HepG2 (cell line): ENCODE results near the gene GPR62. TPM values are rescaled to one million over a fixed set of nuclear protein-coding genes. Genes with fewer than 3 reads are reported as not detected.

ENCODE experiments used
- BRCA1 ChIP-seq: sonication (generic); formaldehyde crosslinking; IDR thresholded peaks from 2 replicates; pipeline ENCODE4 v1.4.0; 2020; ENCODE audit warnings: missing genetic modification reagents
- DR1 ChIP-seq: sonication (generic); formaldehyde crosslinking; IDR thresholded peaks from 2 replicates; pipeline ENCODE4 v1.8.0; 2021; ENCODE audit warnings: mild to moderate bottlenecking, missing genetic modification reagents, inconsistent platforms
- JARID2 ChIP-seq: sonication (generic); formaldehyde crosslinking; IDR thresholded peaks from 2 replicates; pipeline ENCODE4 v1.8.1; 2023; ENCODE audit warnings: missing genetic modification reagents, inconsistent platforms; ENCODE audit not compliant: insufficient replicate concordance
- KLF13 ChIP-seq: sonication (generic); formaldehyde crosslinking; IDR thresholded peaks from 2 replicates; pipeline ENCODE4 v1.4.0; 2020; ENCODE audit warnings: mild to moderate bottlenecking, missing genetic modification reagents
- NBN ChIP-seq: fragments of 450-650 bp; conservative IDR thresholded peaks from 2 replicates; pipeline ENCODE4 v1.6.1; 2017
- RFX1 ChIP-seq: fragments of 450-650 bp; IDR thresholded peaks from 2 replicates; pipeline ENCODE4 v1.6.1; 2017
- SALL2 ChIP-seq: sonication (generic); formaldehyde crosslinking; IDR thresholded peaks from 2 replicates; pipeline ENCODE4 v1.8.1; 2023; ENCODE audit warnings: mild to moderate bottlenecking, missing genetic modification reagents, inconsistent platforms
- SMAD1 ChIP-seq: sonication (generic); formaldehyde crosslinking; IDR thresholded peaks from 2 replicates; pipeline ENCODE4 v1.4.0; 2020; ENCODE audit warnings: missing genetic modification reagents, low read depth, mild to moderate bottlenecking, borderline replicate concordance
- SNAPC2 ChIP-seq: sonication (generic); formaldehyde crosslinking; IDR thresholded peaks from 2 replicates; pipeline ENCODE4 v1.8.1; 2022; ENCODE audit warnings: mild to moderate bottlenecking, missing genetic modification reagents
- U2AF2 ChIP-seq: fragments of 200-400 bp; formaldehyde crosslinking; IDR thresholded peaks from 2 replicates; pipeline ENCODE4 v1.6.1; 2017; ENCODE audit warnings: low read depth, mild to moderate bottlenecking, low read length
- WIZ ChIP-seq: sonication (generic); formaldehyde crosslinking; IDR thresholded peaks from 2 replicates; pipeline ENCODE4 v1.5.1; 2020; ENCODE audit warnings: mild to moderate bottlenecking, missing genetic modification reagents
- ZSCAN20 ChIP-seq: sonication (generic); formaldehyde crosslinking; IDR thresholded peaks from 2 replicates; pipeline ENCODE4 v1.4.0; 2020; ENCODE audit warnings: missing genetic modification reagents, mild to moderate bottlenecking, borderline replicate concordance
- ZSCAN22 ChIP-seq: sonication (generic); formaldehyde crosslinking; IDR thresholded peaks from 2 replicates; pipeline ENCODE4 v1.4.0; 2020; ENCODE audit warnings: mild to moderate bottlenecking, missing genetic modification reagents
- ZSCAN31 ChIP-seq: sonication (generic); formaldehyde crosslinking; IDR thresholded peaks from 2 replicates; pipeline ENCODE4 v1.5.0; 2020; ENCODE audit warnings: low read depth, mild to moderate bottlenecking, missing genetic modification reagents
- polyA plus RNA-seq, 8 experiments: library from polyadenylated mRNA; depleted of rRNA in 3 of 8; stranded (reverse) in 7 of 8; unstranded in 1 of 8; fragments of >200 nt; fragmentation: Illumina TruSeq in 4 of 8; extraction: Trizol in 4 of 8; gene quantifications; 2 replicates each; pipeline versions ENCODE4 v1.2.1 to v1.2.3, GENCODE V29; 2011 to 2016; ENCODE audit warnings: low read depth in 4 of 8, missing spikeins in 1 of 8, mixed read lengths in 1 of 8; ENCODE audit not compliant: insufficient read depth in 1 of 8
- total RNA-seq, 5 experiments: library from RNA; depleted of rRNA; stranded (reverse); fragments of >200 nt; fragmentation: Illumina TruSeq; extraction: Trizol; gene quantifications; 2 replicates each; pipeline ENCODE4 v1.2.3, GENCODE V29; 2016; ENCODE audit warnings: low read depth in 1 of 5
- TF ChIP-seq, protein P1 (sequence below): IDR thresholded peaks from 2 replicates; pipeline ENCODE4 v1.6.1; 2016; ENCODE audit warnings: mild to moderate bottlenecking
- TF ChIP-seq, protein P2 (sequence below), 2 experiments: fragments of 450-650 bp in 1 of 2; sonication (generic) in 1 of 2; formaldehyde crosslinking in 1 of 2; IDR thresholded peaks; 2 replicates each; pipeline versions ENCODE4 v1.6.1 to v1.8.0; 2016 to 2022; ENCODE audit warnings: antibody characterized with exemption in 1 of 2, mild to moderate bottlenecking in 1 of 2, missing genetic modification reagents in 1 of 2
- TF ChIP-seq, protein P3 (sequence below): sonication (generic); formaldehyde crosslinking; conservative IDR thresholded peaks from 2 replicates; pipeline ENCODE4 v1.8.0; 2022; ENCODE audit warnings: missing genetic modification reagents

Gene GPR62
- total and polyA plus RNA-seq, 2 of the 13 experiments (the other 11 are each of a cell fraction or from before 2014, with no cell fraction given): not detected

DNA sequence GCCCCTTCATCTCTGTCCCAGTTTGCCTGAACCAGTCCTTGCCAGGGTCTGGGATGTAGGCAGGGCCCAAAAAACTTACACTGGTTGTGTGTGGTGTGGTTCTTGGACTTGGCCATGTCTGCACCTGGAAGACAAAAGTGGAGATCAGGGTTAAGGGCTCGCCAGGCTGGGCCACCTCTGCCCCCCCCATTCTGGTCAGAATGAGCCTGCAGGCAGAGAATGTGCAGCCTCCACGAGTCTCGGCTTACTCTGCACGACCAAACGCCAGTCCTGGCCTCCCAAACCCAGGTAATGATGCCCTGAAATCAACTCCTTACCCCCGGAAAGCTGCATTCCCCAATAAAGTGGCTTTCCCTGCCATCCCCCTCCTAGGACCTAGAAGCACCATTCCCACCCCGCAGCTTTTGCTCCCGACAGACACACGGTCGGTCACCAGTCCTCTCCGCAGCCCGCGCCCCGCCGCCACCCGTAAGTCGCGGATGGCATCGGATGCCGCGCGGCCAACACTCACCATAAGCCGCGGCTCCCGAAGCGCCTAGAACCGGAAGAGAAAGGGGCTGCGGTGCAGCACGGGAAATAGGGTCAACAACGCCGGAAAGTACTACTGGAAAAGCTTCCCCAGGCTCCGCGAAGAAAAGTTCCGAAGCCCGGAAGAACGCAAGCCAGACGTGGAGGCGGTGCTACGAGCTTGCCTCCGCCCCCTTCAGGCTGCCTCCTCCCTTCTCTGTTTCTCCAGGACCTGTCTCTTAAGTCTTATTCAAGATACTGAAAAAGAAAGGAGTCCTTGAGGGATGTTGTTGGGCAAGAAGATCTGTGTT lies 40.4 kb downstream of the GPR62 start, which contains the start of gene RPL29 (continued):
- TF ChIP-seq BRCA1 (CRISPR knock-in tag): peak; percentile 93
- TF ChIP-seq SALL2: peak; percentile 89
- peak; percentile 51; the same call in 1 of the 2 replicates for TF ChIP-seq ZSCAN22 (CRISPR knock-in tag)
- TF ChIP-seq WIZ: peak; percentile 70; the same call in 1 of the 2 replicates
- TF ChIP-seq, protein P1, sequence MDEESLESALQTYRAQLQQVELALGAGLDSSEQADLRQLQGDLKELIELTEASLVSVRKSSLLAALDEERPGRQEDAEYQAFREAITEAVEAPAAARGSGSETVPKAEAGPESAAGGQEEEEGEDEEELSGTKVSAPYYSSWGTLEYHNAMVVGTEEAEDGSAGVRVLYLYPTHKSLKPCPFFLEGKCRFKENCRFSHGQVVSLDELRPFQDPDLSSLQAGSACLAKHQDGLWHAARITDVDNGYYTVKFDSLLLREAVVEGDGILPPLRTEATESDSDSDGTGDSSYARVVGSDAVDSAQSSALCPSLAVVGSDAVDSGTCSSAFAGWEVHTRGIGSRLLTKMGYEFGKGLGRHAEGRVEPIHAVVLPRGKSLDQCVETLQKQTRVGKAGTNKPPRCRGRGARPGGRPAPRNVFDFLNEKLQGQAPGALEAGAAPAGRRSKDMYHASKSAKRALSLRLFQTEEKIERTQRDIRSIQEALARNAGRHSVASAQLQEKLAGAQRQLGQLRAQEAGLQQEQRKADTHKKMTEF (CRISPR knock-in tag): peak; percentile 91
- TF ChIP-seq RFX1: no peak
- TF ChIP-seq U2AF2: 0 out of 2 replicates have a peak, but pooled peaks have one; percentile 24
- TF ChIP-seq, protein P2, sequence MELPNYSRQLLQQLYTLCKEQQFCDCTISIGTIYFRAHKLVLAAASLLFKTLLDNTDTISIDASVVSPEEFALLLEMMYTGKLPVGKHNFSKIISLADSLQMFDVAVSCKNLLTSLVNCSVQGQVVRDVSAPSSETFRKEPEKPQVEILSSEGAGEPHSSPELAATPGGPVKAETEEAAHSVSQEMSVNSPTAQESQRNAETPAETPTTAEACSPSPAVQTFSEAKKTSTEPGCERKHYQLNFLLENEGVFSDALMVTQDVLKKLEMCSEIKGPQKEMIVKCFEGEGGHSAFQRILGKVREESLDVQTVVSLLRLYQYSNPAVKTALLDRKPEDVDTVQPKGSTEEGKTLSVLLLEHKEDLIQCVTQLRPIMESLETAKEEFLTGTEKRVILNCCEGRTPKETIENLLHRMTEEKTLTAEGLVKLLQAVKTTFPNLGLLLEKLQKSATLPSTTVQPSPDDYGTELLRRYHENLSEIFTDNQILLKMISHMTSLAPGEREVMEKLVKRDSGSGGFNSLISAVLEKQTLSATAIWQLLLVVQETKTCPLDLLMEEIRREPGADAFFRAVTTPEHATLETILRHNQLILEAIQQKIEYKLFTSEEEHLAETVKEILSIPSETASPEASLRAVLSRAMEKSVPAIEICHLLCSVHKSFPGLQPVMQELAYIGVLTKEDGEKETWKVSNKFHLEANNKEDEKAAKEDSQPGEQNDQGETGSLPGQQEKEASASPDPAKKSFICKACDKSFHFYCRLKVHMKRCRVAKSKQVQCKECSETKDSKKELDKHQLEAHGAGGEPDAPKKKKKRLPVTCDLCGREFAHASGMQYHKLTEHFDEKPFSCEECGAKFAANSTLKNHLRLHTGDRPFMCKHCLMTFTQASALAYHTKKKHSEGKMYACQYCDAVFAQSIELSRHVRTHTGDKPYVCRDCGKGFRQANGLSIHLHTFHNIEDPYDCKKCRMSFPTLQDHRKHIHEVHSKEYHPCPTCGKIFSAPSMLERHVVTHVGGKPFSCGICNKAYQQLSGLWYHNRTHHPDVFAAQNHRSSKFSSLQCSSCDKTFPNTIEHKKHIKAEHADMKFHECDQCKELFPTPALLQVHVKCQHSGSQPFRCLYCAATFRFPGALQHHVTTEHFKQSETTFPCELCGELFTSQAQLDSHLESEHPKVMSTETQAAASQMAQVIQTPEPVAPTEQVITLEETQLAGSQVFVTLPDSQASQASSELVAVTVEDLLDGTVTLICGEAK (IDR thresholded peaks at IDR 0.05): peak; percentile 97
- TF ChIP-seq, protein P2 (CRISPR knock-in tag; IDR thresholded peaks at IDR 0.05): no peak; the same call in 1 of the 2 replicates
- no peak; the same call in 1 of the 2 replicates for TF ChIP-seq ZSCAN20 (CRISPR knock-in tag)
- TF ChIP-seq NBN: no peak
- TF ChIP-seq, protein P3, sequence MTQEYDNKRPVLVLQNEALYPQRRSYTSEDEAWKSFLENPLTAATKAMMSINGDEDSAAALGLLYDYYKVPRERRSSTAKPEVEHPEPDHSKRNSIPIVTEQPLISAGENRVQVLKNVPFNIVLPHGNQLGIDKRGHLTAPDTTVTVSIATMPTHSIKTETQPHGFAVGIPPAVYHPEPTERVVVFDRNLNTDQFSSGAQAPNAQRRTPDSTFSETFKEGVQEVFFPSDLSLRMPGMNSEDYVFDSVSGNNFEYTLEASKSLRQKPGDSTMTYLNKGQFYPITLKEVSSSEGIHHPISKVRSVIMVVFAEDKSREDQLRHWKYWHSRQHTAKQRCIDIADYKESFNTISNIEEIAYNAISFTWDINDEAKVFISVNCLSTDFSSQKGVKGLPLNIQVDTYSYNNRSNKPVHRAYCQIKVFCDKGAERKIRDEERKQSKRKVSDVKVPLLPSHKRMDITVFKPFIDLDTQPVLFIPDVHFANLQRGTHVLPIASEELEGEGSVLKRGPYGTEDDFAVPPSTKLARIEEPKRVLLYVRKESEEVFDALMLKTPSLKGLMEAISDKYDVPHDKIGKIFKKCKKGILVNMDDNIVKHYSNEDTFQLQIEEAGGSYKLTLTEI (CRISPR knock-in tag): no peak; the same call in 1 of the 2 replicates
- 0 out of 2 replicates have a peak, but pooled peaks have one; percentile 86 for TF ChIP-seq SNAPC2 (CRISPR knock-in tag)
- TF ChIP-seq ZSCAN31 (CRISPR knock-in tag): 0 out of 2 replicates have a peak, but pooled peaks have one; percentile 53
- no peak for TF ChIP-seq KLF13 (CRISPR knock-in tag)
- TF ChIP-seq JARID2: no peak
- no peak for TF ChIP-seq SMAD1 (CRISPR knock-in tag)
- peak; percentile 99 for TF ChIP-seq DR1 (CRISPR knock-in tag)
